GM12878 (cell line): ENCODE data around the gene CGREF1. TPM values are rescaled to one million over a fixed set of nuclear protein-coding genes. Genes with fewer than 3 reads are reported as not detected.
A peak's percentile ranks its signal among the peaks of the same experiment; 100 is the strongest.

ENCODE experiments used
- BCL3 ChIP-seq: IDR thresholded peaks from 2 replicates; pipeline ENCODE4 v1.6.1; 2011; ENCODE audit warnings: borderline replicate concordance, low read depth, mild to moderate bottlenecking, moderate library complexity, low read length; ENCODE audit not compliant: insufficient read depth, poor library complexity, severe bottlenecking
- BHLHE40 ChIP-seq, 2 experiments: fragments of 450-650 bp in 1 of 2; IDR thresholded peaks; 2 replicates each; pipeline ENCODE4 v1.6.1; 2011 to 2017; ENCODE audit warnings: low read depth in 2 of 2, borderline replicate concordance in 1 of 2, improper control_type of control experiment in 1 of 2, low read length in 1 of 2, mild to moderate bottlenecking in 1 of 2
- CHD2 ChIP-seq: IDR thresholded peaks from 2 replicates; pipeline ENCODE4 v1.6.1; 2011; ENCODE audit warnings: low read depth, low read length, improper control_type of control experiment, borderline replicate concordance
- EP300 ChIP-seq, 2 experiments: fragments of 150-350 bp in 1 of 2; IDR thresholded peaks; 2 replicates each; pipeline ENCODE4 v1.6.1; 2011 to 2012; ENCODE audit warnings: low read depth in 2 of 2, low read length in 2 of 2, borderline replicate concordance in 1 of 2, improper control_type of control experiment in 1 of 2, inconsistent platforms in 1 of 2; ENCODE audit not compliant: control insufficient read depth in 1 of 2
- IRF3 ChIP-seq: fragments of 450-650 bp; IDR thresholded peaks from 2 replicates; pipeline ENCODE4 v1.6.1; 2014; ENCODE audit warnings: mild to moderate bottlenecking
- KLF5 ChIP-seq: fragments of 450-650 bp; IDR thresholded peaks from 2 replicates; pipeline ENCODE4 v1.6.1; 2014; ENCODE audit warnings: mild to moderate bottlenecking; ENCODE audit not compliant: partially characterized antibody
- NFYA ChIP-seq: IDR thresholded peaks from 2 replicates; pipeline ENCODE4 v1.6.1; 2011; ENCODE audit warnings: low read depth, mild to moderate bottlenecking, low read length, improper control_type of control experiment, borderline replicate concordance
- NFYB ChIP-seq: IDR thresholded peaks from 2 replicates; pipeline ENCODE4 v1.6.1; 2011; ENCODE audit warnings: low read depth, mild to moderate bottlenecking, low read length, improper control_type of control experiment, moderate library complexity; ENCODE audit not compliant: insufficient read depth
- NRF1 ChIP-seq: conservative IDR thresholded peaks from 2 replicates; pipeline ENCODE4 v1.6.1; 2011; ENCODE audit warnings: mild to moderate bottlenecking, low read depth, low read length, improper control_type of control experiment
- PBX3 ChIP-seq: IDR thresholded peaks from 2 replicates; pipeline ENCODE4 v1.6.1; 2011; ENCODE audit warnings: mild to moderate bottlenecking, low read depth, low read length, moderate library complexity; ENCODE audit not compliant: insufficient replicate concordance
- SMAD5 ChIP-seq: IDR thresholded peaks from 2 replicates; pipeline ENCODE4 v1.6.1; 2016; ENCODE audit warnings: antibody characterized with exemption, low read depth
- STAT1 ChIP-seq: fragments of 450-650 bp; conservative IDR thresholded peaks from 2 replicates; pipeline ENCODE4 v1.6.1; 2014; ENCODE audit warnings: antibody characterized with exemption, mild to moderate bottlenecking
- TARDBP ChIP-seq: IDR thresholded peaks from 2 replicates; pipeline ENCODE4 v1.6.1; 2016; ENCODE audit warnings: borderline replicate concordance
- ZBTB33 ChIP-seq: fragments of 450-650 bp; IDR thresholded peaks from 2 replicates; pipeline ENCODE4 v1.6.1; 2017; ENCODE audit warnings: mild to moderate bottlenecking
- ZBTB40 ChIP-seq: fragments of 450-650 bp; IDR thresholded peaks from 2 replicates; pipeline ENCODE4 v1.6.1; 2016; ENCODE audit warnings: mild to moderate bottlenecking, moderate library complexity, borderline replicate concordance
- polyA plus RNA-seq, 11 experiments: library from polyadenylated mRNA; depleted of rRNA in 4 of 11; unstranded in 6 of 11; stranded (reverse) in 5 of 11; fragments of >200 nt; fragmentation: Nextera tagmentation in 4 of 11; fragmentation: Illumina TruSeq in 1 of 11; extraction: Ambion mirVana in 4 of 11; extraction: Trizol in 1 of 11; gene quantifications; 1 replicate in 1 of 11; 2 replicates in 10 of 11; pipeline versions ENCODE4 v1.2.1 to v1.2.3, GENCODE V29; 2011 to 2016; ENCODE audit warnings: inconsistent platforms in 2 of 11, missing spikeins in 2 of 11, low read depth in 1 of 11
- total RNA-seq, 4 experiments: library from RNA; depleted of rRNA in 3 of 4; stranded (reverse); fragments of >200 nt in 3 of 4; fragmentation: Illumina TruSeq in 1 of 4; extraction: Trizol in 1 of 4; gene quantifications; 2 replicates each; pipeline versions ENCODE4 v1.2.1 to v1.2.3, GENCODE V29; 2013 to 2021

Gene CGREF1
- total and polyA plus RNA-seq, 10 of the 15 experiments (the other 5 are each of a cell fraction or from before 2014, with no cell fraction given): 0.06 to 0.21 TPM; not detected in 8

- peak; percentile 53; the same call in 1 of the 2 replicates for TF ChIP-seq IRF3
- peak; percentile 49 to 74; a peak in 1 of 4 replicates for TF ChIP-seq BHLHE40 (IDR thresholded peaks at IDR 0.05; ENCODE audit: borderline replicate concordance in 1 of 2, low read depth in 2 of 2, low read length in 1 of 2)
- TF ChIP-seq PBX3: peak; percentile 54
- no peak for TF ChIP-seq NRF1
- no peak for TF ChIP-seq BCL3
- TF ChIP-seq KLF5: peak; percentile 88
- peak; percentile 74 for TF ChIP-seq CHD2
- no peak; a peak in 1 of 4 replicates for TF ChIP-seq EP300 (IDR thresholded peaks at IDR 0.05; ENCODE audit: borderline replicate concordance in 1 of 2, control insufficient read depth in 1 of 2, low read depth in 2 of 2, low read length in 2 of 2)
- TF ChIP-seq STAT1: peak; percentile 96; the same call in 1 of the 2 replicates
- peak; percentile 84; the same call in 1 of the 2 replicates for TF ChIP-seq ZBTB40
- peak; percentile 42 for TF ChIP-seq NFYA
- no peak for TF ChIP-seq SMAD5
- TF ChIP-seq ZBTB33: no peak
- TF ChIP-seq TARDBP: peak; percentile 98
- TF ChIP-seq NFYB: peak; percentile 83
Measured at GRCh38 chr2:27050996-27051901, 67.7 kb downstream of the CGREF1 start, which contains the start of gene AGBL5 (continued).
